ENCODE measurements around the gene NGFR.

The NGFR gene

DNA sequence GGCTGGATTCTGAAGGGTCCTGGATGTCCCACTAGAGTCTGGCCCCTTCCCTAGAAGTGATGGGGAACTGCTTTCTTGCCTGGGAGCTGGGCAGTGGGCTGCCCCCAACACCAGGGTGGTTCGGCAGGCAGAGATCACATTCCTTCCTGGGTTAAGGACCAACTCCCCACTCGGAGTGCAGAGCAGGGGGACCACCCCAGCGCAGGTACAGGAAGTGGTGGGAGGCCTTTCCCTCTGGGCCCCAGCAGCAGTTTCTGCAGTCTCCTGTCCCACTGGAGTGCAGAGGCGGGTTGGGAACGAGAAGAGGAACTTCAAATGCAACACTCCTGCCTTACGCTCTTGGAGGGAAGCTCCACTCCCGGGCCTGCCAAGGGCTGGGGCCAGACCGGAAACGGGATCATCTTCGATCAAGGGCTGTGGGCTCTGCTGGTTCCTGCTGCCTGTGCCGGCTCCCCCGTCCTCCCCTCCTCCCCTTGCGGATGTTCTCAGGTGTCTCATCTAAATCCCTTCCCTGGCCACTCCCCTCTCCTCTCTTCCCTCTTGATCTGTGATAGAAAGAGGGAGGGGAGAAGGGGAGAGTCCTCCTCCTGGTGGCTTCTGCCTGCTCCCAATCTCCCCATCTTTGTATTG is 9.0 kb upstream of the NGFR start:
- H3K4me3 ChIP-seq (ENCODE audit: low read depth, low read length): no peak overlapping the region
- no peak overlapping the region for H3K27ac ChIP-seq (ENCODE audit: low read depth, low read length)
- no peaks in the 10 kb centered on the region for H3K36me3 ChIP-seq (ENCODE audit: insufficient read depth, low read length)
- no peaks in the 10 kb centered on the region for H3K79me2 ChIP-seq (ENCODE audit: control insufficient read depth, insufficient read depth, low read length, unreplicated experiment)
- no peaks in the 10 kb centered on the region for H3K4me1 ChIP-seq (ENCODE audit: control insufficient read depth, insufficient read depth, low read length, unreplicated experiment)
- H2AFZ ChIP-seq (ENCODE audit: low read length, unreplicated experiment): no peak overlapping the region
- peaks cover 58% of the 10 kb centered on the region for H3K27me3 ChIP-seq (ENCODE audit: insufficient read depth, low read length)

DNA sequence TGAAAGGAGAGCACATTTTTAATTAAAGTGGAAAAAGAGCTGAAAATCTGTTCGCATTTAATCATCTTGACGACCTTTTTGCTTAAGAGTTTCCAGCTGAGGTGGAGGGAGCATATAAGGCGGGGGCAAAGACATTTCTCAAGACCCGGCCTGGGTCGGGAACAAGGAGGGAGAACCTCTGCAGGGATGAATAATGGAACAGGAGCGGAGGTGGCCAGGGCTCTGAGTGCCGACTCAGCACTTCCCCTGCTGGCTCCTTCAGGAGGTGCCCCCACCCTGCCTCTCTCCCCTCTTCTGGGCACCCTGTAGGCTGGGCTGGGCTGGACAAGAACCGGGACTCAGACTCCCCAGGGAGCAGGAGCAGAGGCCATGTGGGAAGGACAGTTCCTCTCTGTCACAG is 7.9 kb upstream of the NGFR start:
- Histone ChIP-seq H3K27ac (ENCODE audit: low read depth, low read length) (no peak overlapping the region), H3K27me3 (ENCODE audit: insufficient read depth, low read length) (peaks cover 58% of the 10 kb centered on the region), H3K79me2 (ENCODE audit: control insufficient read depth, insufficient read depth, low read length, unreplicated experiment) (no peaks in the 10 kb centered on the region), H2AFZ (ENCODE audit: low read length, unreplicated experiment) (no peak overlapping the region), H3K36me3 (ENCODE audit: insufficient read depth, low read length) (no peaks in the 10 kb centered on the region), H3K4me1 (ENCODE audit: control insufficient read depth, insufficient read depth, low read length, unreplicated experiment) (no peaks in the 10 kb centered on the region), H3K4me3 (ENCODE audit: low read depth, low read length) (no peak overlapping the region)

DNA sequence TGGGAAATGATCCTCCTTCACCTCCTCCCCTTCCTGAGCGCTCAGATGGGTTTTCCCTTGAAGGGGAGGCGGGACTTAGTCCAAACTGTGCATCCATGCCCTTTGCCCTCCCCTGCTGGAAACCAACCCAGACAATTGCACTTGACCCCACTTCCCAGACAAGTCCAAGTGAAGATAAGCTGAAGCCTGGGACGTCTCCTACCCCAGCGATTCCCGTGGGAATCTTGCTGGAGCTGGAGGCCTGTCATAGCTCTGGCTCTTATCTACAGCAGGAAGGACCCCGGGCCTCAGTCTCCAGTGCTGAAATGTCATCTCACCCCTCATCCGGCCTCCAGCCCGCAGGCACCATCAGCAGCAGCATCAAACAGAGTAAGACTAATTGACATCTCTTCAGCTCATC is 6.5 kb upstream of the NGFR start:
- Histone ChIP-seq H2AFZ (ENCODE audit: low read length, unreplicated experiment) (no peak overlapping the region), H3K79me2 (ENCODE audit: control insufficient read depth, insufficient read depth, low read length, unreplicated experiment) (no peaks in the 10 kb centered on the region), H3K4me1 (ENCODE audit: control insufficient read depth, insufficient read depth, low read length, unreplicated experiment) (no peaks in the 10 kb centered on the region), H3K27me3 (ENCODE audit: insufficient read depth, low read length) (peaks cover 49% of the 10 kb centered on the region), H3K27ac (ENCODE audit: low read depth, low read length) (no peak overlapping the region), H3K36me3 (ENCODE audit: insufficient read depth, low read length) (no peaks in the 10 kb centered on the region), H3K4me3 (ENCODE audit: low read depth, low read length) (no peak overlapping the region)

DNA sequence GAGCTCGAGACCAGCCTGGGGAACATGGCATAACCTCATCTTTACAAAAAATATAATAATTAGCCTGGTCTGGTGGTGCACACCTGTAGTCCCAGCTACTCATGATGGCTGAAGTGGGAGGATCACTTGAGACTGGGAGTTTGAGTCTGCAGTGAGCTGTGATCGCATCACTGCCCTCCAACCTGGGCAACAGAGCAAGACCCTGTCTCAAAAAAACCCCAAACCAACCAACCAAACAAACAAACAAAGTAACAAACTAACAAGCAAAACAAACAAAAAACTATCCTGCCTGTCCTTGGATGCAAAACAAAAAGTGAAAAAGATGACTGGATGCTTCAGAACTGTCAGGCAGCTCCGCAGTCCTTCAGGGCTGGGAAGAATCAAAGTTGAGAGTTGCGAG is 5.7 kb upstream of the NGFR start:
- H3K36me3 ChIP-seq (ENCODE audit: insufficient read depth, low read length): no peaks in the 10 kb centered on the region
- H3K27me3 ChIP-seq (ENCODE audit: insufficient read depth, low read length): peaks cover 56% of the 10 kb centered on the region
- H3K4me3 ChIP-seq (ENCODE audit: low read depth, low read length): no peak overlapping the region
- H3K27ac ChIP-seq (ENCODE audit: low read depth, low read length): no peak overlapping the region
- H3K4me1 ChIP-seq (ENCODE audit: control insufficient read depth, insufficient read depth, low read length, unreplicated experiment): no peaks in the 10 kb centered on the region
- H3K79me2 ChIP-seq (ENCODE audit: control insufficient read depth, insufficient read depth, low read length, unreplicated experiment): no peaks in the 10 kb centered on the region
- no peak overlapping the region for H2AFZ ChIP-seq (ENCODE audit: low read length, unreplicated experiment)

DNA sequence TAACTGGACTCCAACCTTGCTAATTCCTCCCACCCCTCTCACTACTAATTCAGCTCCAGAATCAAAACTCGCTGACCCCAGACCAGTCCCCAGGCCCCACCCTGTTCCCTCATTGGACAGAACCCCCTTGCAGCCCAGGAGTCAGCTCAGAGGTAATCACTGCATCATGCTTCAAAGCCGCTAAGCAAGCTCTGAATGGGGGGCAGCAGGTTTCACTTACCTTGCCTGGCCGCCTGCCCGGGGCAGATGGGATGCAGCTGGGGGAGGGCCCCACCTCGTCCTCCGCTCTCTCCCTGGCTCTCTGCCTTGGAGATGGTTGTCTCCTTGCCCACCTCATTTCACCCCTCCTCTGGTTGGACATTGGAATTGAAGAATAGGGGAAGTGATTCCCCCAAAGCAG is 4.8 kb upstream of the NGFR start:
- H3K79me2 ChIP-seq (ENCODE audit: control insufficient read depth, insufficient read depth, low read length, unreplicated experiment): no peaks in the 10 kb centered on the region
- no peak overlapping the region for H2AFZ ChIP-seq (ENCODE audit: low read length, unreplicated experiment)
- H3K27me3 ChIP-seq (ENCODE audit: insufficient read depth, low read length): peaks cover 54% of the 10 kb centered on the region
- H3K27ac ChIP-seq (ENCODE audit: low read depth, low read length): no peak overlapping the region
- H3K4me1 ChIP-seq (ENCODE audit: control insufficient read depth, insufficient read depth, low read length, unreplicated experiment): no peaks in the 10 kb centered on the region
- H3K4me3 ChIP-seq (ENCODE audit: low read depth, low read length): no peak overlapping the region
- H3K36me3 ChIP-seq (ENCODE audit: insufficient read depth, low read length): no peaks in the 10 kb centered on the region

DNA sequence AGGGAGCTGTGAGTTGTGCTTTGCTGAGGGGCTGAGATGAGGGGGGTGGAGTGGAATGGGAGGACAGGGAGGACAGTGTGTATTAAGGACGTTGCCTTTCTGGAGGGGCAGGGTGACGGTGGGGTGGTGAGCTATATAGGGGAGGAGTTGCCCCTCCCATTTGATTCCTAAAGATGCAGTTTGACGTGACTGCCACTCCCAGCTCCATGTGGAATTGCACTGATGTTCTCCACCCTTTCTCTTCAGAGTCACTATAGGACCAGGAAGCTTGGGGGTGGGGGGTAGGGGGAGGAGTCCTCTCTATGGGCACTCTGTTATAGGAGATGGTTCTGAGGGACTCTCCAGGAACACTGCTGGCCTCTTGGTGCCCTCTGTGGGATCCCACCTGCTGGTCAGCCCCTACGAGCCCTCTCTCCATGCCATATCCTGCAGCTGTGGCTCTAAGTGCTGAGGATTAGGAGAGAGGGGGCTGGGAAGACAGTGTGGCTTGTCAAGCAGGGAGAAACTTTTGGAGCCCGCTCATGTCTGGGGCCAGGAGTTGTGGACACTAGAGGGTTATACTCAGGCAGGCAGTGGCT is 3.8 kb upstream of the NGFR start:
- Histone ChIP-seq H3K36me3 (ENCODE audit: insufficient read depth, low read length) (no peaks in the 10 kb centered on the region), H3K27me3 (ENCODE audit: insufficient read depth, low read length) (peaks cover 54% of the 10 kb centered on the region), H2AFZ (ENCODE audit: low read length, unreplicated experiment) (no peak overlapping the region), H3K4me1 (ENCODE audit: control insufficient read depth, insufficient read depth, low read length, unreplicated experiment) (no peaks in the 10 kb centered on the region), H3K4me3 (ENCODE audit: low read depth, low read length) (no peak overlapping the region), H3K27ac (ENCODE audit: low read depth, low read length) (no peak overlapping the region), H3K79me2 (ENCODE audit: control insufficient read depth, insufficient read depth, low read length, unreplicated experiment) (no peaks in the 10 kb centered on the region)

DNA sequence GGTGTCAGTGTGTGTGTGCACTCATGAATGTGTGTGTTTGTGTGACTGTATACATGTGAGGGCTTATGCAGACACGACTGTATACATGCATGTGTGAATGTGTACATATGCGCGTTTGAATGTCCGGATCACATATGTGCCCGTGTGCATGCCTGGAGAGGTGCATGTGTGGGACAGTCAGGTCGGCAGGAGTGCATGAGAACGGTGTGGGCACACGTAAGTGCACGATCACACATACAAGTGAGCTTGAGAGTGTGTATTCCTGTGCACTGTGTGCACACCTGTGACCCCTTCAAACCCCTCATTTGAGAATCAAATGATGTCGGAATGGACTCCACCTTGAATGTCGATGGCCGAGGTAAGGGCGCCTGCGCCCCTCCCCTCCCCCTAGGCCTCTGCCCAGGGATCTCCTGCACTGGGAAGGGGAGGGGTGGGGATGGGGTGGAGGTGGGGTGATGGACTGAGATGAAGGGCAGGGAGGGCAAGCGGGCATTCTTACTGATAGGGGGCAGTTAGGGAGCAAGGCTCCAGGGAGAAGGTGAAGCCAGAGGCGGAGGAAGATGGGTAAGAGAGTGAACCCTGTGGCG is 601 bp upstream of the NGFR start:
- Histone ChIP-seq H3K4me1 (ENCODE audit: control insufficient read depth, insufficient read depth, low read length, unreplicated experiment) (no peaks in the 10 kb centered on the region), H3K4me3 (ENCODE audit: low read depth, low read length) (peak overlapping the region; percentile 58; the same call in 1 of the 2 replicates), H3K79me2 (ENCODE audit: control insufficient read depth, insufficient read depth, low read length, unreplicated experiment) (no peaks in the 10 kb centered on the region), H3K27ac (ENCODE audit: low read depth, low read length) (no peak overlapping the region), H3K27me3 (ENCODE audit: insufficient read depth, low read length) (peaks cover 77% of the 10 kb centered on the region), H2AFZ (ENCODE audit: low read length, unreplicated experiment) (no peak overlapping the region), H3K36me3 (ENCODE audit: insufficient read depth, low read length) (no peaks in the 10 kb centered on the region)

DNA sequence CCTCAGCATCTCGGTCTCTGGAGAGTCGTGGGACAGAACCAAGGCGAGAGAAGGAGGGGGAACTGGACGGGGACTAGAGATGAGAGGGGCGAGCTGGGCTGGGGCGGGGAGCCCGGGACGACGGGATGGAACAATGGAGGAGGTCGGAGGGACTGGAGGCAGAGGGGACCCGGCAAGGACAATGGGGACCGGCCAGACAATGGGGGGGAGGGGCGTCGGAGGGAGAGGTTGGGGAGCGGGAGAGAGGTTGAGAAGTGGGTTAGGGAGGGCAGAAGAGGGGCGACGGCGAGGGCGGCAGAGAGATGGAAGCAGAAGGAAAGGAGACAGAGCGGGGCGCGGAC is 719 bp downstream of the NGFR start:
- Histone ChIP-seq H3K4me3 (ENCODE audit: low read depth, low read length) (peak overlapping the region; percentile 55), H3K36me3 (ENCODE audit: insufficient read depth, low read length) (no peaks in the 10 kb centered on the region), H3K27me3 (ENCODE audit: insufficient read depth, low read length) (peaks cover 75% of the 10 kb centered on the region), H3K27ac (ENCODE audit: low read depth, low read length) (no peak overlapping the region), H3K4me1 (ENCODE audit: control insufficient read depth, insufficient read depth, low read length, unreplicated experiment) (no peaks in the 10 kb centered on the region), H3K79me2 (ENCODE audit: control insufficient read depth, insufficient read depth, low read length, unreplicated experiment) (no peaks in the 10 kb centered on the region), H2AFZ (ENCODE audit: low read length, unreplicated experiment) (no peak overlapping the region)

DNA sequence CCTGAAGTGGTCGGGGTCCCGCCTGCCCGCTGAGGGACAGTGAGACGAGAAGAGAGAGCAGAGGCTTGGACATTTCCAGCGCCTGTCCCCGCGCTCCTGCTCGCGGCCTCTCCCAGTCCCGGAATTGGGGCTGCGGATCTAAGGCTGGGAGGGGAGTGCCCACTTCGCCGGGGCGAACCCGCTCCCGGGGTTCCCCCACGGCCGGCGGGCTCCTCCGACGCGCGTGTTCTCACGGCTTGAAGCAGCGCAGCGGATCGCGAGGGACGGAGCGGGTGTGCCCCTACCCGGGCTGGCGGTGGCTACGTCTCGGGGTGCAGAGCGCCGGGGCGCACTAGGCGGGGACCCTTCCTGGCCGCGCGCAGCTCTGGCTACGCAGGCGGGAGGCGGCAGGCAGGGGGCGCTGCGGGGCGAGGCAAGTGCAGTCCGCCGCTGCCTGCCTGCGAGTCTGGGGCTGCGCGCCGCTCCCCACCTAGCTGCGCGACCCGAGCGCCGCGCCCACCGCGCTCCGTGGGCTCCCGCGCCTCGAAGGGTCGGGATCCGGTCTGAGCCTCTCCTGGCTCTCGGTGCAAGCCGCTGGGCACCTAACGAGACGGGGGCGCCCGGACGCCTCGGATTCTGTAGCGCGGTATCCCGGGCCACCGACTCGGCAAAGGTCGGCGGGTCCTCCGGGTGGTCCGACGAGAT is 1.2 kb downstream of the NGFR start:
- Histone ChIP-seq H3K4me1 (ENCODE audit: control insufficient read depth, insufficient read depth, low read length, unreplicated experiment) (no peaks in the 10 kb centered on the region), H3K4me3 (ENCODE audit: low read depth, low read length) (peak overlapping the region; percentile 68), H3K36me3 (ENCODE audit: insufficient read depth, low read length) (no peaks in the 10 kb centered on the region), H3K27me3 (ENCODE audit: insufficient read depth, low read length) (peaks cover 79% of the 10 kb centered on the region), H3K27ac (ENCODE audit: low read depth, low read length) (no peak overlapping the region), H3K79me2 (ENCODE audit: control insufficient read depth, insufficient read depth, low read length, unreplicated experiment) (no peaks in the 10 kb centered on the region), H2AFZ (ENCODE audit: low read length, unreplicated experiment) (no peak overlapping the region)

DNA sequence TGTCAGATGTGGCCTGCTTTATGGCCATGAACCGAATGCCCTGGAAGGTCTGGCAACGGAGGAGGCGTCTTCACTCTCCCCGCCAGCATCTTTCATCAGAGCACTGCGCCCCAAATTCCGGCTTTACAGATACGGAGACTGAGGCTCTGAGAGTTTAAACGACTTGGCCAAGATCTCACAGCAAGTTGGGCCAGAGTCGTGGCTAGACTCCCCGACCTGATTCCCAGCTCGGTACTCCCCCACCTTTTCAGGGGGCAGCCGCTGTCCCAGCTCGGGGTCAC is 1.7 kb downstream of the NGFR start:
- no peaks in the 10 kb centered on the region for H3K4me1 ChIP-seq (ENCODE audit: control insufficient read depth, insufficient read depth, low read length, unreplicated experiment)
- H3K27ac ChIP-seq (ENCODE audit: low read depth, low read length): no peak overlapping the region
- peaks cover 79% of the 10 kb centered on the region for H3K27me3 ChIP-seq (ENCODE audit: insufficient read depth, low read length)
- no peaks in the 10 kb centered on the region for H3K79me2 ChIP-seq (ENCODE audit: control insufficient read depth, insufficient read depth, low read length, unreplicated experiment)
- H3K36me3 ChIP-seq (ENCODE audit: insufficient read depth, low read length): no peaks in the 10 kb centered on the region
- peak overlapping the region; percentile 68 for H3K4me3 ChIP-seq (ENCODE audit: low read depth, low read length)
- H2AFZ ChIP-seq (ENCODE audit: low read length, unreplicated experiment): no peak overlapping the region
